ENCODE measurements around the gene UHRF2.

DNA sequence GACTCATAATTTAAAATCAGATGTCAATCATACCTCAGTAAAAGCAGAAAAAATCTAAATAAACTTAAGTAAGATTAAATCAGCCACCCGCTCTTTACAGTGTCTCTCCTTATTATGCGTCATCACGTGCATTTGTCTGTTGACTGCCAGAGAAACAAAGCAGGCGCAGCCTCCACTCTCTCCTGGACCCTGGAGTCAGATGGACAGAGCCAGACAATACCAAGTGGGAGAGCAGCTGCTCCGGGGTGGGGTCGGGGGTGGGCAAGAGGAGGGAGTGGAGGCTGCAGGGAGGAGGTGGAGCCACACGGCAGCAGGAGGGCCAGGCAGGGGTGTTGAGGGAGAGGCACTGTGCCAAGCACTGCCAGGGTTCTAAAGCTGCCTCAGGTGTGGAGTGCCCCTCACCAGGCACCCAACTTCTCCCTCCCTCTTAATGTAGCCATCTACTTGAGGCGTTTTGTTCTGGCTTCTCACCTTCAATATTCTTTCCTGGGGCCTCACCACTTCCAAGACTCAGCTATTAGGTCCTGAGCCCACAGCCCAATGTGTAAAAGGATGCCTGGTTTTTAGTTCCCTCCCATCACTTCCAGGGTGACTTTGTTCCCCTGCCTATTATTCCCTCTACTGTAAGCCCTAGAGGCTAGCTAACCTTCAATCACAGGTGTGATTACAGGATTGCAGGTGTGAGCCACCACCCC, 136.3 kb downstream of the UHRF2 start:
- TF ChIP-seq, protein P1, sequence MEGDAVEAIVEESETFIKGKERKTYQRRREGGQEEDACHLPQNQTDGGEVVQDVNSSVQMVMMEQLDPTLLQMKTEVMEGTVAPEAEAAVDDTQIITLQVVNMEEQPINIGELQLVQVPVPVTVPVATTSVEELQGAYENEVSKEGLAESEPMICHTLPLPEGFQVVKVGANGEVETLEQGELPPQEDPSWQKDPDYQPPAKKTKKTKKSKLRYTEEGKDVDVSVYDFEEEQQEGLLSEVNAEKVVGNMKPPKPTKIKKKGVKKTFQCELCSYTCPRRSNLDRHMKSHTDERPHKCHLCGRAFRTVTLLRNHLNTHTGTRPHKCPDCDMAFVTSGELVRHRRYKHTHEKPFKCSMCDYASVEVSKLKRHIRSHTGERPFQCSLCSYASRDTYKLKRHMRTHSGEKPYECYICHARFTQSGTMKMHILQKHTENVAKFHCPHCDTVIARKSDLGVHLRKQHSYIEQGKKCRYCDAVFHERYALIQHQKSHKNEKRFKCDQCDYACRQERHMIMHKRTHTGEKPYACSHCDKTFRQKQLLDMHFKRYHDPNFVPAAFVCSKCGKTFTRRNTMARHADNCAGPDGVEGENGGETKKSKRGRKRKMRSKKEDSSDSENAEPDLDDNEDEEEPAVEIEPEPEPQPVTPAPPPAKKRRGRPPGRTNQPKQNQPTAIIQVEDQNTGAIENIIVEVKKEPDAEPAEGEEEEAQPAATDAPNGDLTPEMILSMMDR (IDR thresholded peaks at IDR 0.05), result no peak
- no peak for TF ChIP-seq POLR2A (IDR thresholded peaks at IDR 0.05)
- no peak for TF ChIP-seq POLR2AphosphoS5 (IDR thresholded peaks at IDR 0.05)

All from breast epithelium (tissue), 3 donors.